K562 (cell line): Measurements from ENCODE around the gene CACNA1C. TPM values are rescaled to one million over a fixed set of nuclear protein-coding genes. Genes with fewer than 3 reads are reported as not detected.

Experiments used
- ATAC-seq: fragments of 200-7000 bp; cut with Tn5 transposase; 3 replicates; pipeline ENCODE4 v1.9.1; 2020; ENCODE audit warnings: moderate library complexity
- BruUV-seq: library from RNA; stranded (reverse); fragments of 400-500 nt; replicated peaks from 2 replicates; lab custom pipeline; 2021; lab: Mats Ljungman, UMichigan
- CTCF ChIA-PET: fragments of 300-600 bp; formaldehyde crosslinking; extraction: SDS; loops from one replicate; lab custom pipeline; 2021; ENCODE audit warnings: low intra/inter-chr PET ratio; lab: Yijun Ruan, JAX
- POLR2A ChIA-PET: fragments of 300-600, 350-650 bp; sonication (Branson Sonifier 250); formaldehyde crosslinking; extraction: SDS; loops from one replicate; lab custom pipeline; 2021; ENCODE audit warnings: antibody characterized with exemption, inconsistent platforms; lab: Yijun Ruan, JAX
- DNase-seq, 4 experiments: peaks; one replicate each; pipeline versions ENCODE4 v3.0.0 to v3.0.0-alpha.2; 2011 to 2018; ENCODE audit warnings: low spot score in 3 of 4, mixed read lengths in 3 of 4; ENCODE audit errors: extremely low read depth in 1 of 4
- FAIRE-seq: peaks from 2 replicates; lab custom pipeline; 2011; peaks lifted over from hg19 to GRCh38; lab: Jason Lieb, UNC
- H2AFZ ChIP-seq: 2 replicates; pipeline ENCODE4 v1.6.0; 2011; ENCODE audit warnings: low read depth, low read length, control low read depth, inconsistent platforms
- H3K27ac ChIP-seq: fragments of 200-600 bp; 3 replicates; pipeline ENCODE4 v1.8.0; 2011; ENCODE audit warnings: low read depth, mild to moderate bottlenecking, control low read depth, inconsistent platforms, low read length, moderate library complexity, mixed read lengths; ENCODE audit errors: extremely low read depth
- H3K27me3 ChIP-seq, 2 experiments: fragments of 300-600 bp in 1 of 2; 2 replicates in 1 of 2; 3 replicates in 1 of 2; pipeline versions ENCODE4 v1.6.0 to v1.8.0; 2011; ENCODE audit warnings: inconsistent platforms in 2 of 2, low read length in 2 of 2, mild to moderate bottlenecking in 1 of 2, mixed read lengths in 1 of 2, moderate library complexity in 1 of 2; ENCODE audit not compliant: control insufficient read depth in 2 of 2, insufficient read depth in 2 of 2
- H3K36me3 ChIP-seq: fragments of 300-600 bp; 3 replicates; pipeline ENCODE4 v1.8.0; 2011; ENCODE audit warnings: mild to moderate bottlenecking, low read length, inconsistent platforms; ENCODE audit not compliant: control insufficient read depth, insufficient read depth
- H3K4me1 ChIP-seq, 2 experiments: fragments of 200-600 bp in 1 of 2; replicated peaks in 1 of 2; 2 replicates in 1 of 2; 3 replicates in 1 of 2; pipeline versions ENCODE4 v1.5.1 to v1.8.0; 2011; ENCODE audit warnings: inconsistent platforms in 2 of 2, low read length in 2 of 2, mild to moderate bottlenecking in 1 of 2, mixed read lengths in 1 of 2, moderate library complexity in 1 of 2; ENCODE audit not compliant: control insufficient read depth in 2 of 2, insufficient read depth in 2 of 2
- H3K4me2 ChIP-seq: 2 replicates; pipeline ENCODE4 v1.6.1; 2011; ENCODE audit warnings: low read length, control low read depth, inconsistent platforms, mixed read lengths; ENCODE audit not compliant: insufficient read depth
- H3K4me3 ChIP-seq: fragments of 200-600 bp; sonication (generic), shearing (Covaris generic); 2 replicates; pipeline ENCODE4 v1.5.1; 2016; ENCODE audit warnings: control low read depth, inconsistent platforms
- H3K79me2 ChIP-seq: fragments of 200-600 bp; 3 replicates; pipeline ENCODE4 v1.8.0; 2011; ENCODE audit warnings: low read length, inconsistent platforms; ENCODE audit not compliant: control insufficient read depth, insufficient read depth
- H3K9ac ChIP-seq, 2 experiments: 2 replicates each; pipeline versions ENCODE4 v1.6.0 to v1.6.1; 2011; ENCODE audit warnings: low read depth in 2 of 2, low read length in 2 of 2, control low read depth in 1 of 2, inconsistent platforms in 1 of 2, mild to moderate bottlenecking in 1 of 2, mixed read lengths in 1 of 2; ENCODE audit not compliant: insufficient read depth in 1 of 2
- H3K9me1 ChIP-seq: one replicate; pipeline ENCODE4 v1.6.0; 2011; ENCODE audit warnings: inconsistent platforms, mild to moderate bottlenecking, low read length, moderate library complexity; ENCODE audit not compliant: control insufficient read depth, insufficient read depth
- H3K9me3 ChIP-seq: replicated peaks from 2 replicates; pipeline ENCODE4 v1.5.1; 2011; ENCODE audit warnings: low read depth, low read length, inconsistent platforms; ENCODE audit not compliant: control insufficient read depth, insufficient read depth
- H4K20me1 ChIP-seq: replicated peaks from 2 replicates; pipeline ENCODE4 v1.6.1; 2011; ENCODE audit warnings: low read length, inconsistent platforms, mixed read lengths; ENCODE audit not compliant: control insufficient read depth, insufficient read depth
- ATF1 ChIP-seq, 2 experiments: fragments of 450-650 bp in 1 of 2; IDR thresholded peaks; 2 replicates each; pipeline ENCODE4 v1.6.1; 2016; ENCODE audit warnings: missing compliant biosample characterization in 1 of 2, missing genetic modification characterization in 1 of 2
- EZH2 ChIP-seq: IDR thresholded peaks from 2 replicates; pipeline ENCODE4 v1.6.1; 2012; ENCODE audit warnings: low read depth, mild to moderate bottlenecking, inconsistent platforms, low read length, borderline replicate concordance
- HSF4 ChIP-seq: fragments of 250-450 bp; sonication (Bioruptor Pico); IDR thresholded peaks from 2 replicates; pipeline ENCODE4 v2.1.2; 2022; ENCODE audit warnings: mild to moderate bottlenecking, moderate library complexity, borderline replicate concordance
- L3MBTL2 ChIP-seq: fragments of 450-650 bp; IDR thresholded peaks from 2 replicates; pipeline ENCODE4 v1.6.1; 2016; ENCODE audit warnings: mild to moderate bottlenecking, moderate library complexity
- MCM3 ChIP-seq: fragments of 450-650 bp; IDR thresholded peaks from 2 replicates; pipeline ENCODE4 v1.6.1; 2016
- NR0B1 ChIP-seq: fragments of 450-650 bp; IDR thresholded peaks from one replicate; pipeline ENCODE4 v1.6.1; 2018; ENCODE audit warnings: mild to moderate bottlenecking, moderate library complexity; ENCODE audit not compliant: partially characterized antibody
- NUFIP1 ChIP-seq: fragments of 450-650 bp; IDR thresholded peaks from 2 replicates; pipeline ENCODE4 v1.6.1; 2018; ENCODE audit not compliant: partially characterized antibody
- RFX7 ChIP-seq: fragments of 250-450 bp; sonication (Bioruptor Pico); IDR thresholded peaks from 2 replicates; pipeline ENCODE4 v1.5.1; 2021; ENCODE audit warnings: mild to moderate bottlenecking
- SMARCC2 ChIP-seq: fragments of 450-650 bp; IDR thresholded peaks from 2 replicates; pipeline ENCODE4 v1.6.1; 2017; ENCODE audit warnings: antibody characterized with exemption, moderate library complexity, mild to moderate bottlenecking, low read depth
- WGBS: fragments of 100-300 bp; shearing (Covaris generic); methylation state at CpG from one replicate; pipeline ENCODE4 v1.1.6; 2016; ENCODE audit warnings: low coverage, mixed read lengths; ENCODE audit not compliant: insufficient coverage; ENCODE audit errors: missing lambda C conversion rate; 5-methylcytosine and 5-hydroxymethylcytosine counted together
- in situ Hi-C: fragments of 300-500 bp; cut with MboI; formaldehyde crosslinking; loops from 4 replicates; pipeline ENCODE4 v1.15.0; 2018; ENCODE audit warnings: inconsistent platforms, mixed read lengths
- intact Hi-C: fragments of 100-400 bp; cut with micrococcal nuclease; formaldehyde crosslinking; loops from 2 replicates; pipeline ENCODE4 v1.14.2; 2022
- polyA plus RNA-seq, 8 experiments: library from polyadenylated mRNA; depleted of rRNA in 4 of 8; stranded (reverse) in 5 of 8; unstranded in 3 of 8; fragments of >200 nt; fragmentation: Nextera tagmentation in 2 of 8; fragmentation: Illumina TruSeq in 1 of 8; extraction: Ambion mirVana in 2 of 8; extraction: Trizol in 1 of 8; gene quantifications; 2 replicates each; pipeline versions ENCODE4 v1.2.1 to v1.2.3, GENCODE V29; 2011 to 2014; ENCODE audit warnings: inconsistent platforms in 1 of 8, missing spikeins in 1 of 8
- total RNA-seq, 7 experiments: library from RNA; depleted of rRNA in 6 of 7; stranded (reverse); fragments of >200 nt in 6 of 7; fragmentation: Illumina TruSeq in 2 of 7; extraction: Trizol in 2 of 7; gene quantifications; 2 replicates each; pipeline versions ENCODE4 v1.2.1 to v1.2.3, GENCODE V29; 2011 to 2021; ENCODE audit warnings: low replicate concordance in 1 of 7
- TF ChIP-seq, protein P1 (sequence below), 2 experiments: IDR thresholded peaks; 2 replicates each; pipeline ENCODE4 v1.6.1; 2011; ENCODE audit warnings: borderline replicate concordance in 1 of 2, control low read depth in 1 of 2, low read depth in 1 of 2, low read length in 1 of 2, mild to moderate bottlenecking in 1 of 2, mixed read lengths in 1 of 2, moderate library complexity in 1 of 2; ENCODE audit not compliant: insufficient read depth in 1 of 2, insufficient read length in 1 of 2, poor library complexity in 1 of 2, severe bottlenecking in 1 of 2; ENCODE audit errors: extremely low read depth in 1 of 2
- TF ChIP-seq, protein P2 (sequence below): fragments of 200-800 bp; sonication (Bioruptor generic); IDR thresholded peaks from 2 replicates; pipeline ENCODE4 v1.6.1; 2017; ENCODE audit warnings: missing genetic modification characterization, missing compliant biosample characterization

CACNA1C gene
- total and polyA plus RNA-seq, 9 of the 15 experiments (the other 6 are each of a cell fraction or from before 2014, with no cell fraction given) = not detected

GRCh38 chr12:2258025-2258424, 205.2 kb downstream of the CACNA1C start:
- no peaks in the 10 kb centered on the region for H3K79me2 ChIP-seq
- H4K20me1 ChIP-seq = no peaks in the 10 kb centered on the region
- H3K36me3 ChIP-seq = no peaks in the 10 kb centered on the region
- DNase-seq = no peak
- WGBS = 0% methylated on average over 2 of the region's 2 CpGs
- no peaks in the 10 kb centered on the region for H3K4me1 ChIP-seq
- peaks cover 4% of the 10 kb centered on the region for H3K9me3 ChIP-seq
- no peak for ATAC-seq
- ChIA-PET POLR2A (no interaction called here), CTCF (no interaction called here)
- H3K9me1 ChIP-seq = no peaks in the 10 kb centered on the region
- in situ Hi-C loops = no loop called here
- BruUV-seq = no TSS peak
- no peak overlapping the region for H3K27ac ChIP-seq
- H2AFZ ChIP-seq = no peak overlapping the region
- FAIRE-seq = no peak
- no peak for TF ChIP-seq RFX7 (CRISPR knock-in tag)
- TF ChIP-seq NR0B1 = no peak
- no peak for TF ChIP-seq ATF1 (CRISPR knock-in tag; IDR thresholded peaks at IDR 0.05)
- no peak for TF ChIP-seq ATF1 (tag; IDR thresholded peaks at IDR 0.05)
- TF ChIP-seq, protein P1, sequence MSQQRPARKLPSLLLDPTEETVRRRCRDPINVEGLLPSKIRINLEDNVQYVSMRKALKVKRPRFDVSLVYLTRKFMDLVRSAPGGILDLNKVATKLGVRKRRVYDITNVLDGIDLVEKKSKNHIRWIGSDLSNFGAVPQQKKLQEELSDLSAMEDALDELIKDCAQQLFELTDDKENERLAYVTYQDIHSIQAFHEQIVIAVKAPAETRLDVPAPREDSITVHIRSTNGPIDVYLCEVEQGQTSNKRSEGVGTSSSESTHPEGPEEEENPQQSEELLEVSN (IDR thresholded peaks at IDR 0.05; ENCODE audit: borderline replicate concordance in 1 of 2, extremely low read depth in 1 of 2, insufficient read depth in 1 of 2, insufficient read length in 1 of 2, low read depth in 1 of 2, low read length in 1 of 2, poor library complexity in 1 of 2, severe bottlenecking in 1 of 2) = no peak
- no peak for TF ChIP-seq MCM3
- TF ChIP-seq NUFIP1 = no peak
- TF ChIP-seq HSF4 = no peak
- no peak for TF ChIP-seq SMARCC2
- TF ChIP-seq, protein P2, sequence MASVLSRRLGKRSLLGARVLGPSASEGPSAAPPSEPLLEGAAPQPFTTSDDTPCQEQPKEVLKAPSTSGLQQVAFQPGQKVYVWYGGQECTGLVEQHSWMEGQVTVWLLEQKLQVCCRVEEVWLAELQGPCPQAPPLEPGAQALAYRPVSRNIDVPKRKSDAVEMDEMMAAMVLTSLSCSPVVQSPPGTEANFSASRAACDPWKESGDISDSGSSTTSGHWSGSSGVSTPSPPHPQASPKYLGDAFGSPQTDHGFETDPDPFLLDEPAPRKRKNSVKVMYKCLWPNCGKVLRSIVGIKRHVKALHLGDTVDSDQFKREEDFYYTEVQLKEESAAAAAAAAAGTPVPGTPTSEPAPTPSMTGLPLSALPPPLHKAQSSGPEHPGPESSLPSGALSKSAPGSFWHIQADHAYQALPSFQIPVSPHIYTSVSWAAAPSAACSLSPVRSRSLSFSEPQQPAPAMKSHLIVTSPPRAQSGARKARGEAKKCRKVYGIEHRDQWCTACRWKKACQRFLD (CRISPR knock-in tag) = no peak
- TF ChIP-seq EZH2 = no peak
- TF ChIP-seq L3MBTL2 = no peak
- no peak overlapping the region for H3K4me3 ChIP-seq
- H3K27me3 ChIP-seq = no peaks in the 10 kb centered on the region; a peak in 1 of 5 replicates
- H3K9ac ChIP-seq = no peak overlapping the region
- no peak overlapping the region for H3K4me2 ChIP-seq
- intact Hi-C loops = no loop called here
